Sigmoid colon (tissue), 7 donors: Measurements from ENCODE around the gene NT5E. TPM values are rescaled to one million over a fixed set of nuclear protein-coding genes. Genes with fewer than 3 reads are reported as not detected.
A peak's percentile ranks its signal among the peaks of the same experiment; 100 is the strongest.

Source experiments
- DNase-seq: peaks from one replicate; pipeline ENCODE4 v3.0.0-alpha.2; 2019
- H3K27ac ChIP-seq, 4 donors: fragments of 200-600 bp; sonication (generic); one replicate each; pipeline ENCODE4 v1.5.1; 2016 to 2019; ENCODE audit warnings: mild to moderate bottlenecking in 1 of 4
- H3K27me3 ChIP-seq, 3 donors: fragments of 200-600 bp; sonication (generic); one replicate each; pipeline ENCODE4 v1.5.1; 2019; ENCODE audit warnings: mild to moderate bottlenecking in 1 of 3
- H3K36me3 ChIP-seq, 4 donors: fragments of 200-600 bp; sonication (generic); one replicate each; pipeline ENCODE4 v1.5.1; 2016 to 2019
- H3K4me1 ChIP-seq, 4 donors: fragments of 200-600 bp; sonication (generic); one replicate each; pipeline ENCODE4 v1.5.1; 2017 to 2019
- H3K4me3 ChIP-seq, 4 donors: fragments of 200-600 bp; sonication (generic); one replicate each; pipeline ENCODE4 v1.5.1; 2017 to 2019; ENCODE audit warnings: mild to moderate bottlenecking in 2 of 4, moderate library complexity in 1 of 4
- H3K9me3 ChIP-seq, 4 donors: fragments of 200-600 bp in 3 of 4; sonication (generic) in 3 of 4; one replicate each; pipeline versions ENCODE4 v1.5.1 to v1.6.1; 2013 to 2019
- CTCF ChIP-seq, 4 experiments: fragments of 450-650 bp in 3 of 4; fragments of 200-600 bp in 1 of 4; IDR thresholded peaks; one replicate each; pipeline ENCODE4 v1.5.1; 2016 to 2019; ENCODE audit warnings: antibody characterized with exemption in 4 of 4, mild to moderate bottlenecking in 3 of 4, moderate library complexity in 2 of 4
- EP300 ChIP-seq, 4 donors: sonication (generic); formaldehyde crosslinking; IDR thresholded peaks; one replicate each; pipeline ENCODE4 v1.6.1; 2017; ENCODE audit warnings: antibody characterized with exemption in 4 of 4
- POLR2A ChIP-seq, 2 donors: fragments of 450-650 bp; IDR thresholded peaks; one replicate each; pipeline ENCODE4 v1.6.1; 2016; ENCODE audit warnings: antibody characterized with exemption in 2 of 2, mild to moderate bottlenecking in 2 of 2, moderate library complexity in 2 of 2
- POLR2AphosphoS5 ChIP-seq, 4 donors: sonication (generic); formaldehyde crosslinking; IDR thresholded peaks; one replicate each; pipeline ENCODE4 v1.6.1; 2017; ENCODE audit warnings: antibody characterized with exemption in 4 of 4
- WGBS, 2 donors: extraction: QIAGEN DNeasy Blood & Tissue Kit; methylation state at CpG; one replicate each; pipeline ENCODE4 v1.1.7; 2013; 5-methylcytosine and 5-hydroxymethylcytosine counted together
- intact Hi-C: fragments of 100-400 bp; cut with DNase I; formaldehyde crosslinking; loops from one replicate; pipeline ENCODE4 v1.15.1; 2023
- polyA plus RNA-seq, 3 donors: library from polyadenylated mRNA; stranded (reverse); fragments of 200-250 nt; gene quantifications; one replicate each; pipeline ENCODE4 v1.2.3, GENCODE V29; 2013
- total RNA-seq, 4 donors: library from RNA; depleted of rRNA; stranded (reverse); fragments of >200 nt; gene quantifications; one replicate each; pipeline ENCODE4 v1.1.0, GENCODE V29; 2016
- donor health status: healthy with polysubstance abuse.
- donor health status: Bipolar disorder and iron deficiency.
- donor health status: healthy.

Gene NT5E
- total and polyA plus RNA-seq, 7 donors, result 4.6 to 70.3 (median 21.7) TPM

- no peak for DNase-seq
- 65 to 76% methylated on average over 2 of the region's 2 CpGs for WGBS, 2 donors
- intact Hi-C loops, result no loop called here
These were observed 20.1 kb downstream of the NT5E start for GRCh38 chr6:85470023-85470410.

GRCh38 chr6:85472744-85473143, 22.9 kb downstream of the NT5E start:
- intact Hi-C loops, result no loop called here
- TF ChIP-seq CTCF (IDR thresholded peaks at IDR 0.05), result no peak
- no peak for TF ChIP-seq EP300 (IDR thresholded peaks at IDR 0.05)
- no peak for TF ChIP-seq POLR2AphosphoS5 (IDR thresholded peaks at IDR 0.05)
- TF ChIP-seq POLR2A (IDR thresholded peaks at IDR 0.05), result no peak
- Histone ChIP-seq H3K9me3 (no peaks in the 10 kb centered on the region), H3K36me3 (peaks cover 0 to 9% (median 0%) of the 10 kb centered on the region in 4 donors), H3K4me1 (peaks cover 0 to 12% (median 7%) of the 10 kb centered on the region in 4 donors), H3K27me3 (no peaks in the 10 kb centered on the region), H3K27ac (peak overlapping the region in 1 of 4 donors; percentile 13), H3K4me3 (no peak overlapping the region)
- 86 to 94% methylated on average over 1 of the region's 1 CpG for WGBS, 2 donors
- no peak for DNase-seq

More at GRCh38 chr6:85470023-85470410, 20.1 kb downstream of the NT5E start:
- Histone ChIP-seq H3K27ac (no peak overlapping the region), H3K9me3 (no peaks in the 10 kb centered on the region), H3K4me1 (peaks cover 0 to 19% (median 12%) of the 10 kb centered on the region in 4 donors), H3K4me3 (no peak overlapping the region), H3K36me3 (peaks cover 0 to 9% (median 0%) of the 10 kb centered on the region in 4 donors), H3K27me3 (no peaks in the 10 kb centered on the region)
- no peak for TF ChIP-seq POLR2AphosphoS5 (IDR thresholded peaks at IDR 0.05)
- no peak for TF ChIP-seq POLR2A (IDR thresholded peaks at IDR 0.05)
- TF ChIP-seq EP300 (IDR thresholded peaks at IDR 0.05), result no peak
- no peak for TF ChIP-seq CTCF (IDR thresholded peaks at IDR 0.05)

- Histone ChIP-seq H3K4me3 (no peak overlapping the region), H3K27me3 (no peaks in the 10 kb centered on the region), H3K36me3 (peaks cover 0 to 9% (median 0%) of the 10 kb centered on the region in 4 donors), H3K9me3 (no peaks in the 10 kb centered on the region), H3K27ac (no peak overlapping the region), H3K4me1 (peaks cover 0 to 12% (median 7%) of the 10 kb centered on the region in 4 donors)
- intact Hi-C loops, result no loop called here
- DNase-seq, result no peak
- TF ChIP-seq POLR2A (IDR thresholded peaks at IDR 0.05) (no peak), CTCF (IDR thresholded peaks at IDR 0.05) (no peak), POLR2AphosphoS5 (IDR thresholded peaks at IDR 0.05) (no peak), EP300 (IDR thresholded peaks at IDR 0.05) (no peak)
- 91 to 96% methylated on average over 1 of the region's 1 CpG for WGBS, 2 donors
These were observed 23.9 kb downstream of the NT5E start for GRCh38 chr6:85473748-85474147.

GRCh38 chr6:85476532-85476931, 26.6 kb downstream of the NT5E start:
- Histone ChIP-seq H3K27me3 (no peaks in the 10 kb centered on the region), H3K27ac (no peak overlapping the region), H3K4me3 (no peak overlapping the region), H3K4me1 (peaks cover 0 to 12% (median 7%) of the 10 kb centered on the region in 4 donors), H3K9me3 (no peaks in the 10 kb centered on the region), H3K36me3 (peaks cover 0 to 9% (median 0%) of the 10 kb centered on the region in 4 donors)
- intact Hi-C loops, result no loop called here
- WGBS, 2 donors, result 92 to 96% methylated on average over 4 of the region's 4 CpGs
- DNase-seq, result no peak
- TF ChIP-seq POLR2AphosphoS5 (IDR thresholded peaks at IDR 0.05) (no peak), EP300 (IDR thresholded peaks at IDR 0.05) (no peak), CTCF (IDR thresholded peaks at IDR 0.05) (no peak), POLR2A (IDR thresholded peaks at IDR 0.05) (no peak)

- intact Hi-C loops, result no loop called here
- H3K27me3 ChIP-seq, result no peaks in the 10 kb centered on the region
- H3K27ac ChIP-seq, result no peak overlapping the region
- H3K9me3 ChIP-seq, result no peaks in the 10 kb centered on the region
- 92 to 96% methylated on average over 1 of the region's 1 CpG for WGBS, 2 donors
- no peak overlapping the region for H3K4me3 ChIP-seq
- no peak for TF ChIP-seq EP300 (IDR thresholded peaks at IDR 0.05)
- TF ChIP-seq POLR2AphosphoS5 (IDR thresholded peaks at IDR 0.05), result no peak
- no peak for TF ChIP-seq POLR2A (IDR thresholded peaks at IDR 0.05)
- no peak for TF ChIP-seq CTCF (IDR thresholded peaks at IDR 0.05)
- H3K36me3 ChIP-seq, result peaks cover 0 to 9% (median 0%) of the 10 kb centered on the region in 4 donors
- peaks cover 0 to 11% (median 4%) of the 10 kb centered on the region in 4 donors for H3K4me1 ChIP-seq
- DNase-seq, result no peak
These were observed 29.3 kb downstream of the NT5E start for GRCh38 chr6:85479208-85479607.
